ENCODE data around the gene FCN2.

Gene FCN2
- total RNA-seq = 0 reads per million in 2 experiments

GRCh38 chr9:134880484-134881312, at the start of gene FCN2:
Gene FCN2 (plus strand): TSS chr9:134880810. CDS start chr9:134880822, 12 bp downstream.
- DNase-seq (ENCODE audit: low read depth) = no peak

DNA sequence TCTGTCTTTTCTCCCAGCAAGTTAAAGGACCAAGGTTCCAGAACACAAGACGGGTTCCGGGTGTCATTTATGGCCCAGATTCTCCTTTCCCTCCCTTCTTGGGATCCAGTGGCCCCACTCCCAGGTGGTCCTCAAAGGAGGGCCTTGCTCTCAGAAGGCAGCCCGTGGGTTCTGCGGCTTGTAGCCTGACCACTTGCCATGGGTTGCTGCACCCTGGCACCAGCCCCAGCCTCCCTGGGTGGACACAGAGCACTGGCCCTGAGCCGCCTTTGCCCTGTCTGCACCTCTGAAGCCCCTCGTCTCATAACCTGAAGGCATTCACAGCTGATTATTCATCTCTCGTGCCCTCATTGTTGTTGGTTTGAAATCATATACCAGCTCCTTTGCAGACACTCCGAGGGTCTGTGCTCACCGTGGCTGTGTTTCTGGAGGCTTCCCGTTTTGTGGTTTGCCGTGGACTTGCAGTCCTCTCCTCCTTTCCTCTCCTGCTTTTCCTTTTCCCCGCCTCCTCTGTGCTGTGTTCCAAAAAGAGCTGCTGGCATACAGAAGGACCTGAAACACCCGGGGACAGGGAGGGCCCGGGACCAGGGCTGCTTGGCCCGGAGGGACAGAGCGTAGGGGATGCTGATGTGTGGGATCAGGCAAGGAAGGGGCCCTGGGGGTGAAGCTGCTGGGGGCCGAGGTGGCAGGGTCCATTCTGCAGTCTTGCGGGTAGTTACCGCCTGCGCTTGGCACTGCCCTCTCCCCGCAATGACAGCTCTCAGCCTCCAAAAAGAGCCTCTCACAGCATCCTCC, 49.5 kb upstream of the FCN2 start:
- no peak for DNase-seq (ENCODE audit: low read depth)

DNA sequence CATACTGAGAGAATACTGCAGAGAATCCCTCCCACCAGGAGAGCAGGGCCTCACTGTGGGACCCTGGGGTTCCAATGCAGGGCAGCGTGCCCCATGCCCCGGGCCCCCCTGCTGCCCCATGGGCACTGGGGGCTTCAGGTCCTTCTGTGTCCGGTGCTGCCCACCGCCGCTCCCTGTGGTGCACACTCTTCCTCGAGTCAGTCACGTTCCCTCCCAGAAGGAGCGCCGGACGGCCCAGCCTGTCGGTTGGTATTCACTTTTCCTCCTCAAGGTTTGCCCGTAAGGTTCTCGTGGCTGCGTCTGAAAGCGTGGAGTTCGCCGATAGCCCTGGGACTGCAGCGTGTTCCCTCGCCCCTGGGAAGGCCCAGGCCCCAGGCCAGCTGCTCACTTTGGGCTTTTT, 48.1 kb upstream of the FCN2 start:
- no peak for DNase-seq (ENCODE audit: low read depth)

GRCh38 chr9:134833294-134833880, 47.2 kb upstream of the FCN2 start:
- DNase-seq (ENCODE audit: low read depth) = no peak

DNA sequence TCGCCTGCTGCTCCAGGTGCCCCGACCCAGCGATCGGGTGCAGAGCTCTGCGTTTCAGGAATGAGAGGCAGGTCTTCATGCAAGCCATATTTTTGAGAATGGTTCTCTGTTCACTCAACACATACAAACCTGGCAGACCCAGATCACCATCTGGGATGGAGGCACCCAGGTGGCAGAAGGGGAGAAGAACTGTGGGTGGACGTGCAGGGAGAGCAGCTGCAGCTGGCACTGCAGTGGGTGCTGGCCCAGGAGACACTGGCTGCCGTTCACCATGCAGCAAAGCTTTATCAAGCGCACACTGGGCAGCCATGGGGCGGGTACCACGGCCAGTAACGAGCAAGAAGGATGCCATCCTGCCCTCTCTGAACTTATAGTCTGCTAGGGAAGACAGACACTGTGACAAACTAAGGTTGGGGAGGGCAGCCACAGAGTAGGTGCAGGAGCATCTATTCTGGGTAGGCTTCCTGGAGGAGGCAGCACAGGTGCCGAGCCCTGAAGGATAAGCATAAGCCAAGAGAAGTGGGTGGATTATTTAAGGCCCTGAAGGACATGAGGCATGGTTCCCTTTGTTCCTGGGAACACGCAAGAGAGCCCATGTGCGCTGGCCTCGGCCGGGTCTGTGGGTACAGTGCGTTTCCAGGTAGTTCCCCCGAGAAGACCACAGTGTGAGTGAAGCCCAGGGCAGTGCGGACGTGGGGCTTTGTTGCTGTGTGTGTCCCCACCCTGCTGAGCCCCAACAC, 46.2 kb upstream of the FCN2 start:
- DNase-seq (ENCODE audit: low read depth) = no peak

DNA sequence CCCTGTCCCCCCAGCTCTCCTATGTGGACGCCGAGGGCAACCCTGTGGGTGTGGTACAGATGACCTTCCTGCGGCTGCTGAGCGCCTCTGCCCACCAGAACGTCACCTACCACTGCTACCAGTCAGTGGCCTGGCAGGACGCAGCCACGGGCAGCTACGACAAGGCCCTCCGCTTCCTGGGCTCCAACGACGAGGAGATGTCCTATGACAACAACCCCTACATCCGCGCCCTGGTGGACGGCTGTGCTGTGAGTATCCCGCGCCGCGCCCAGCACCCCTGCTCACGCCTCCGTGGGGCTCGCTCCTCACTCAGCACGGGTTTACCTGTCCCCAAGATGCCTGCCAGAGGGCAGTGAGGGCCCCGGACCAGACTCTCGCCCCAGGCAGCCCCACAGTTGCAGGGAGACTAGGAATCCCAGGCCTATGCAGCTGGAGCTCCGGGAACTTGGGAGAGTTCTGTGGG, 45.6 kb upstream of the FCN2 start:
- no peak for DNase-seq (ENCODE audit: low read depth)

- no peak for DNase-seq (ENCODE audit: low read depth)
Observed at GRCh38 chr9:134835448-134835847, 45.2 kb upstream of the FCN2 start.

DNA sequence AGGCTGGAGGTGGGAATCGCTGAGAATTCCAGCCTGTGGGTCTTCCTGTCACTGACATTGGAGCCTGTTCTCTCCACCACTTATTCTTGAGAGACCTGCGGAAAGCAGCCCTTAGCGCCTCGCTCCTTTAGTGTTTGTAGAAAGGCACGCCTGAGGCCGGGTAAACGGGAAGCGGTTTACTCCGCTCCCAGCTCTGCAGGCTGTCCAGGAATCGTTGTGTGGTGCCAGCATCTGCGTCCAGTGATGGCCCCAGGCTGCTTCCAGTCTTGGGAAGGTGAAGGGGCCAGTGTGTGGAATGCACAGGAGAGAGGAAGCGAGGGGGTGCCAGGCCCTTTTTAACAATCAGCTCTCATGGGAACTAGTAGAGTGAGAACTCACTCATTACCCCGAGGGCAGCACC, 44.6 kb upstream of the FCN2 start:
- no peak for DNase-seq (ENCODE audit: low read depth)

DNA sequence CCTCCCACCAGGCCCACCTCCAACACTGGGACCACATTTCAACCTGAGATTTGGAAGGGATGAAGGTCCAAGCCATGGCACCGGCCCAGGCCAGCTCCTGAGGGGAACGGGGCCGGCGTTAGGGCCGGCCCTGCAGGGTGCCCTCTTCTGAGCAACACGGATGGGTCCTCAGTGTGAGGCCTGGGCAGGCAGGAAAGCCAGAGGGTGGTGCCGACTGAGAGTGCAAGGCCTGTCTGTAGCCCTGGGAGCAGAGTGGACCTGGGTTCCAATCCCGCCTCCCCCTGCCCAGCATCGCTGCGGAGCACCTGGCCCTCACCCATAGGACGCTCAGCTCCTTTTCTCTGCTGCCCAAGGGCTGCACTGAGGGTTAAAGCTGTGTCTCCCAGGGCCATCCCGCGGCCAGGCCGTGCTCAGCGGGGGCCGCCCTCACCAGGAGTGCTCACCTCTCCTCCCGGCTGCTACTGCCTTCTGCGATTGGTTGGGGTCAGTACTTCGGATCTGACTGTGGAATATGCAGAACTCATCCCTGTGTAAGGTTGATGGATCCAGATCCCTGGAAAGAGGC, 44.1 kb upstream of the FCN2 start:
- DNase-seq (ENCODE audit: low read depth) = no peak

DNA sequence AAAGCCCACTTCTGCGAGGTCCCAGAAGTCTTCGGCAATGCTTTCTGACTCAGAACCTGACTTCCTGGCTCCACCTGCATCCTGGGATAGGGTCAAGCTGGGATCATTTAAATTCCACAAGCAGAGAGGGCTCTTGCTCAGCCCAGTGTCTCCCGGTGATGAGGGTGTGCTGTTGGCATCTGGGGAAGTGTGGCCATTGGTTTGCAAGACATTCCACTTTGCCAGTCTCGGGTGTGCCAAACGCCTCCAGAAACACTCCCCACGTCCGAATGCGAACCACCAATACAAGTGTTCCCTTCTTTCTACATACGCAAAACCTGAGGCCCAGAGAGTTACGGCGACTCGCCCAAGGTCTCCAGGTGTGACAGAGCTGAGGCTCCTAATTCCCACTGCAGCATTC, 43.1 kb upstream of the FCN2 start:
- no peak for DNase-seq (ENCODE audit: low read depth)

GRCh38 chr9:134838651-134839454, 41.8 kb upstream of the FCN2 start:
- DNase-seq (ENCODE audit: low read depth) = no peak

DNA sequence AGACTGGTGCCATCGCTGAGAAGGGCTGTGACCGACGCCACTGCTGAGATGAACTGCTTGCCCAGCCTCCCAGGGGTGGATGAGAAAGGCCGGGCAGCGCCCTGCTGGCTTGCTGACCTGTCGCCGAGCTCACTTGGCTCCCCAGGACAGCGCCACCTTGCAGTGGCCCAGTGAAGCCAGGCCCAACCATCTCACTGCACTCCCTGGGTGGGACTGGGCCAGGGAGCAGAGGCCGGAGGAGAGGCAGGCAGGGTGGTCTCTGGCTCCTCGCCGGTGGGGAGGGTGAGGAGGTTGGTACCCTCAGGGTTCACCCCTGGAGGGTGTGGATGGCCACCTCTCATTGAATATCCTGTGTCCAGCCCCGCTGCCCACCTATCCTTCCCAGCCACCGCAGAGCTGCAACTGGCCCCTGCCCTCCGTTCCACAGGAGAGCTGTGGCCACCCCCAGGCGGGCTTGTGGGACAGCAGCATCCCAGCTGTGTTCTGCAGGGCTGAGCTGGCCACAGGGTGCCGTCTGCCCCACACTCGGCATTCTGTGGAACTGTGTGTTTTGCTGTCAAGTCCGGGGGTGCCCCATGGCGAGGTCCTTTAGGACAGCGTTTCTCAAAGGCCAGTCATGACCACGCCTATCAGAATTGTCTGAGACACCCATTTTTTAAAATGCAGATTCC, 41.0 kb upstream of the FCN2 start:
- no peak for DNase-seq (ENCODE audit: low read depth)

- DNase-seq (ENCODE audit: low read depth) = no peak
Observed at GRCh38 chr9:134840511-134840910, 40.1 kb upstream of the FCN2 start.

DNA sequence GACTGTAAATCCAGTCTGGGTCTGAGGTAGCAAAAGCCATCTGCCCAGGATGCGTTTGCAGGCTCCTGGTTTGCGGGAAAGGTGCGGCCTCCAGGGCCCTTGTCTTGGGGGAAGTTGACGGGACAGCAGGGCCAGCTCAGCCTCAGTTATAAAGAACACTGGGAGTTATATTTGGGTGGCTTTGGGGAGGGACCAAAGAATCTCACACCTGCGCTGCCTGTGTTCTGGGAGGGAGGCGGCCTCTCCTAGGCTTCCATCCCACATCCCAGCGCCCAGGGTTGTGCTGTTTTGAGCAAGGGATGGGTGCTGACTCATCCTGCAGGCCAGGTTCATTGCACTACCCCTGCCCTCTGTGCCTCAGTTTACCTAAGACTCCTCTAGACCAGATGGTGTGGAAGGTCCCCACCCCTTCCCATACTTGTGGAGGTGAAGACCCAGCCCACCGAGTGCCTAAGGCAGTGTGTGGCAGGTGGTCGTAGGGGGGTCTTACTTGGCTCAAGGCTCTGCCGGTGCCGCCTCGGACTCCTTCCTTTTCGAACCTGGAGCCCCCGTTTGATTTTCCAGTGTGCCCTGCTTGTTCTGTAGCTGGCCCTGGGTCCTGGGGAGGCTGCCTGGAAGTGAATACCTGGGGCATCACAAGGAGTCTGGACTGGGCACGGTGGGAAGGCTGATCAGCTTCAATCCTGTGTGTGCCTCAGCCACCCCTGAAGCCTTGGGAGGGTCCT, 39.3 kb upstream of the FCN2 start:
- DNase-seq (ENCODE audit: low read depth) = no peak

GRCh38 chr9:134842321-134842720, 38.3 kb upstream of the FCN2 start:
- no peak for DNase-seq (ENCODE audit: low read depth)

DNA sequence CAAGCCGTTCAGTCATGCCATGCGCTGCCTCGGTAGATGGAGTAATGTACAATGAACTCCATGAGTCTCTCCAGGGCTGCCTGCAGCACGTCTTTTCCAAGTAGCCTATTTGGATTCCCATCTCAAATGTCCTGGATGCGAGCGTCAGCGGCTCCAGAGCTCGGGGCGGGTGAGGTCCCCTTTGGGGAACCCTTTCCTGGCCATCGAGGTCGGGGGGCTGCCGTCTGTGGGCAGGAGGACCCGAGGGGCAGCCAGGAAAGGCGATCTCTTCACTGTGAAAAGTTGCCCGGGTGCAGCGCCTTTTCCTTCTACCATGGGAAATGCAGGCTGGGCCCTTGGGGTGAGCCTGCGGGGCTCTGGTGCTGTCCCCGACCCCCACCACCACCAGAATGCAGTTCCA, 36.9 kb upstream of the FCN2 start:
- no peak for DNase-seq (ENCODE audit: low read depth)

- no peak for DNase-seq (ENCODE audit: low read depth)
Observed at GRCh38 chr9:134844821-134845220, 35.8 kb upstream of the FCN2 start.

- no peak for DNase-seq (ENCODE audit: low read depth)
Observed at GRCh38 chr9:134846187-134846586, 34.4 kb upstream of the FCN2 start.

GRCh38 chr9:134846699-134847098, 33.9 kb upstream of the FCN2 start:
- DNase-seq (ENCODE audit: low read depth) = no peak

- DNase-seq (ENCODE audit: low read depth) = no peak
Observed at GRCh38 chr9:134847138-134847537, 33.5 kb upstream of the FCN2 start.
